Fibroblast of mammary gland (primary cell): ENCODE results near the gene CHAT.

ENCODE experiments used
- DNase-seq: peaks from one replicate; pipeline ENCODE4 v3.0.0-alpha.2; 2010; ENCODE audit warnings: low read depth
- H3K4me3 ChIP-seq: 2 replicates; pipeline ENCODE4 v1.5.1; 2011; ENCODE audit warnings: low read depth, mild to moderate bottlenecking, low read length, moderate library complexity; ENCODE audit not compliant: control insufficient read depth
- CTCF ChIP-seq: conservative IDR thresholded peaks from 2 replicates; pipeline ENCODE4 v1.5.1; 2011; ENCODE audit warnings: low read depth, low read length, inconsistent platforms; ENCODE audit not compliant: control insufficient read depth, insufficient read depth

The CHAT gene

GRCh38 chr10:49655099-49655498 is 41.3 kb downstream of the CHAT start:
- TF ChIP-seq CTCF = no peak
- no peak overlapping the region for H3K4me3 ChIP-seq
- no peak for DNase-seq

GRCh38 chr10:49656845-49657493 is 43.1 kb downstream of the CHAT start:
- no peak overlapping the region for H3K4me3 ChIP-seq
- TF ChIP-seq CTCF = no peak
- no peak for DNase-seq

DNA sequence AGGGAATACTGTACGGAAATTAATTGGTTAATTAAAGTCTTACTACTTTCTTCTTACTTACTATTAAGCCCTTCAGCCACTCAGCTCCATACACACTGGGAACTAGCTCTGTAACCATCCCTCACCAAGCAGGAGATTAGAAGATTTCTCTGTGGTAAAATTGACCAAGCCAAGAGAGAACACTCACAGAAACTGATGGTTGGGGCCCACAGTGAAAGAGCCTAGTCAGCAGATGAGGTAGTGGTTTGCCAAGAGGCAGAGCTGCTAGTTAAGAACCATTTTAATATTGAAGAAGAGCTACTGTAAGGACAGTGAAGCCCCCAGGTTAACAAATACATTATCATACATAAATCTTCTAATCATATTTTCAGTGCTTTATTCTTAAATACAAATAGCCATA is 43.8 kb downstream of the CHAT start:
- no peak for TF ChIP-seq CTCF
- no peak for DNase-seq
- H3K4me3 ChIP-seq = no peak overlapping the region

- TF ChIP-seq CTCF = no peak
- no peak overlapping the region for H3K4me3 ChIP-seq
- no peak for DNase-seq
These were observed 47.5 kb downstream of the CHAT start for GRCh38 chr10:49661140-49661856.

DNA sequence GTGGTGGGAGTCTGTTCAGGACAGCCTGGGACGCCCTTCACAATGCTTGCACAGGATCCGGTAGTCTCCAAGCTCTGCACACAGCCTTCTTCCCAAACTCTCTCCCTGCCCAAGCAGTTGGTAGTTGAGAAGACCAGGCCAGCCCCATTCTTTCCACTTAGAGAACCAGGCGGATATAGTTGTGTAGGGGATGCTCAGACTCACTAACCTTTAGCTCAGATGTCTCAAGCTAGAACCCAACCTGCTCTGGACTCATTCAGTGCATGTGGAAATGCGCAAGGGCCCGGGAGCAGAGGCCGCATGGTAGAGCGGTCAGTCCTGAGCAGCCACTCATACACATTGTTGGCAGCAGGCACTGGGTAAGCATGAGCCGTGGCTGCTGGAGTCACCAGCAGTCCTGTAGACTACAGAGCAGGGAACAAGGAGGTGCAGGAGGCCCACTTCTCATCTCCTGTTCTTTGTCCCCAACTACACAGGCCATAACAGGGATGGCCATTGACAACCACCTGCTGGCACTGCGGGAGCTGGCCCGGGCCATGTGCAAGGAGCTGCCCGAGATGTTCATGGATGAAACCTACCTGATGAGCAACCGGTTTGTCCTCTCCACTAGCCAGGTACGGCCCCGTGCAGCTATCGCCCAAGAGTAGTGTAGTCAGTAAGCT is 48.5 kb downstream of the CHAT start:
- no peak for TF ChIP-seq CTCF
- no peak for DNase-seq

DNA sequence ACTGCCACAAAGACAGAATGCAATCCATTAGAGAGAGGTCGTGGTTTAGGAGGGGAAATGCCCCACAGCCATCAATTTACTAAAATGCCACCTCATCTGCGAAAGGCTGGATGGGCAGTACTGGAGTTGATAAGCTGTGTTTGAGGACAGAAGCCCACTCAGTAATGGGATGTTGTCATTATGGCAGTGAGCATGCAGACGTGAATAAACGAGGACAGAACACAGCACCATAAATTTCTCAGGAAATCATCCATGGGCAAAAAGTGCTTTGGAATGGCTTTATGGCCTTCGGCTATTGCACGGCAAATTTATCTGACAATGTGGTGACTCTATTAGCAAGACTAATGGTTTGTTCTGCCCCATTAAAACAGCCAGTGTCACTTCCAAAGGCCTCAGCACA is 49.8 kb downstream of the CHAT start:
- no peak for DNase-seq
- TF ChIP-seq CTCF = no peak
- no peak overlapping the region for H3K4me3 ChIP-seq

More for the DNA sequence above, 48.5 kb downstream of the CHAT start:
- H3K4me3 ChIP-seq = no peak overlapping the region
